Activated CD4-positive, alpha-beta T cell treated with anti-CD3 and anti-CD28 coated beads, Interleukin-2, amount 50 U/mL, for 48 hours (primary cell): ENCODE data around the gene DAPK3.
"Not testable (repeated sequence)": the region's sequence is repeated elsewhere in the genome, so short reads cannot be mapped to it uniquely, and the experiment has no call there.

Experiments used
- DNase-seq, 2 experiments: peaks; one replicate each; pipeline ENCODE4 v3.0.0-alpha.2; 2020

Gene DAPK3

GRCh38 chr19:4000798-4001197 is 29.9 kb upstream of the DAPK3 start:
- not testable (repeated sequence) for DNase-seq

DNA sequence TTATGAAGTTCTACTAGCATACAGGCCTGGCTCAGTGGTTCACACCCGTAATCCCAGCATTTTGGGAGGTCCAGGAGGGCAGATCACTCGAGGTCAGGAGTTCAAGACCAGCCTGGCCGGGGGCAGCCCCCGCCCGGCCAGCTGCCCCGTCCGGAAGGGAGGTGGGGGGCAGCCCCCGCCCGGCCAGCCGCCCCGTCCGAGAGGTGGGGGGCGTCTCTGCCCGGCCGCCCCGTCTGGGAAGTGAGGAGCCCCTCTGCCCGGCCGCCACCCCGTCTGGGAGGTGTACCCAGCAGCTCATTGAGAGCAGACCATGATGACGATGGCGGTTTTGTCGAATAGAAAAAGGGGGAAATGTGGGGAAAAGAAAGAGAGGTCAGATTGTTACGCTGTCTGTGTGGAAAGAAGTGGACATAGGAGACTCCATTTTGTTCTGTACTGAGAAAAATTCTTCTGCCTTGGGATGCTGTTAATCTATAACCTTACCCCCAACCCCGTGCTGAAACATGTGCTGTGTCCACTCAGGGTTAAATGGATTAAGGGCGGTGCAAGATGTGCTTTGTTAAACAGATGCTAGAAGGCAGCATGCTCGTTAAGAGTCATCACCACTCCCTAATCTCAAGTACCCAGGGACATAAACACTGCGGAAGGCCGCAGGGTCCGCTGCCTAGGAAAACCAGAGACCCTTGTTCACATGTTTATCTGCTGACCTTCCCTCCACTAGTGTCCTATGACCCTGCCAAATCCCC is 27.9 kb upstream of the DAPK3 start:
- not testable (repeated sequence) for DNase-seq

- no peak for DNase-seq
These were observed 24.7 kb upstream of the DAPK3 start for GRCh38 chr19:3995607-3996006.

GRCh38 chr19:3990815-3991117 is 19.9 kb upstream of the DAPK3 start:
- no peak for DNase-seq

DNA sequence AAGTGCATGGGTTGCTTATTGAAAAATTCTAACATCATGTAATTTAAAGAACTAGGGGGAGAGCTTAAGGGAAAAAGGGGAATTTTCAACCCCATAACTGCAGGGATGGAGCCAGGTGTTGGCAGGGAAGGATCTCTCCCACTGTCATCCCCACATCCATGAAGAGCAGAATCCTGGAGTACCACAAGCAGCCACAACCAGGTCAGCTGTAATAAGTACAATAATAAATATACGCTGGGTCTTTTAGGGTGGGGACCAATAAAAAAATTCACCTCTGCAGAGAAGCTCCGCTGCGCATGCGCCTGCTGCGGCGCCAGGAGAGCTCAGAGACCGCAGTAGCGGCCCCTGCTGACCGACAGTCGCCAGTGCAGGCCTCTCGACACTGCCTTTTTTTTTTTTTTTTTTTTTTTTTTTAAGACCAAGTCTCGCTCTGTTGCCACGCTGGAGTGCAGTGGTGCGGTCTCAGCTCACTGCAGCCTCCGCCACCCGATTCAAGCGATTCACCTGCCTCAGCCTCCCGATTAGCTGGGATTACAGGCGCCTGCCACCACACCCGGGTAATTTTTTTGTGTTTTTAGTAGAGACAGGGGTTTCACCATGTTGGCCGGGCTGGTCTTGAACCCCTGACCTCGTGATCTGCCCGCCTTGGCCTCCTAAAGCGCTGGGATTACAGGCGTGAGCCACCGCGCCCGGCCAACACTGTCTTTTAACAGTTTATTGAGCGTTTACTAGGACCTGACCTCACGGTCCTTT is 16.9 kb upstream of the DAPK3 start:
- peak; percentile 87 to 88 for DNase-seq

- peak in 1 of 2 experiments; percentile 66 for DNase-seq
These were observed 15.6 kb upstream of the DAPK3 start for GRCh38 chr19:3986260-3987041.

GRCh38 chr19:3985643-3986259 is 14.9 kb upstream of the DAPK3 start:
- DNase-seq = no peak

GRCh38 chr19:3984908-3985642 is 14.2 kb upstream of the DAPK3 start, which contains the start of gene EEF2:
Gene EEF2 (minus strand): TSS chr19:3985463. CDS start chr19:3985380, 83 bp downstream.
- DNase-seq = peak; percentile 87 to 90

DNA sequence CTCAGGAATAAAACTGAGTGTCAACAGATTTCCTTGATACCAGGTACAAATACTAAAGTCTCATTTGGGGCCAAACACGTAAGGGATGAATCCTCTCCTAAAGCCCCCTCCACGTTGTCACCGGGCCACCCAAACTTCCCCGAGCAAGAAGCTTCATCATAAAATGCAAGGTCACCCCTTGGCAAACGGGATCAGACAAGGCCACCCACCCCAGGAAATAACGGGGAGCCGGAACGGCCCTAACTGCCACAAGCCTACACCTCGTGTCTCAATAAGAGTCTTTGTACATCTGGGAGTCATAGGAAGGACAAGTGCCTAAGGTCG is 13.6 kb upstream of the DAPK3 start:
- no peak for DNase-seq

DNA sequence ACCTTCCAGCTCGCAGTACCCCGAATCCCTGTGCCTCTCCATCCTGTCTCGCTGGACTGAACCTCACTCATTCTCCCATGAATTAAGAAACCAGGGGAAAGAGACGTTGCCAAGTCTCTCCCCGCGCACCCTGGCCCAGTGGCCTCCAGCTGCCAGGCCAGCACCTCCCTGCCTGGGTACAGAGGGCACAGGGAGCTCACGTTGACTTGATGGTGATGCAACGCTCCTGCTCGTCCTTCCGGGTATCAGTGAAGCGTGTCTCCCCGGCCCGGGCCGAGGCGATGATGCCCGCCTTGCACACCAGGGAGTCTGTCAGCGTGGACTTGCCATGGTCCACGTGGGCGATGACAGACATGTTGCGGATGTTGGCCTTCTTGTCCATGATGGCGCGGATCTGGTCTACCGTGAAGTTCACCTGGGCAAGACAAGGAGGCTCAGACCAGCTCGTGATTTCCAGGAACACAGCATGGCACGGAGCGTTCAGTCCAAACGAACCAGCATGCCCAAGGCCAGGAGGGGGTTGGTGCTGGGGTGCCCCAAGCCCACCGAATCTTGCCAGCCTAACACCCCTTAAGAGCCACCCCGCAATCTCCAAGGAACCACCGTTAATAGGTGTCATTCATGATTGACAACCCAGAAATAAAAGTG is 13.2 kb upstream of the DAPK3 start:
- DNase-seq = peak in 1 of 2 experiments; percentile 45

GRCh38 chr19:3983542-3983914 is 12.6 kb upstream of the DAPK3 start:
- DNase-seq = no peak

DNA sequence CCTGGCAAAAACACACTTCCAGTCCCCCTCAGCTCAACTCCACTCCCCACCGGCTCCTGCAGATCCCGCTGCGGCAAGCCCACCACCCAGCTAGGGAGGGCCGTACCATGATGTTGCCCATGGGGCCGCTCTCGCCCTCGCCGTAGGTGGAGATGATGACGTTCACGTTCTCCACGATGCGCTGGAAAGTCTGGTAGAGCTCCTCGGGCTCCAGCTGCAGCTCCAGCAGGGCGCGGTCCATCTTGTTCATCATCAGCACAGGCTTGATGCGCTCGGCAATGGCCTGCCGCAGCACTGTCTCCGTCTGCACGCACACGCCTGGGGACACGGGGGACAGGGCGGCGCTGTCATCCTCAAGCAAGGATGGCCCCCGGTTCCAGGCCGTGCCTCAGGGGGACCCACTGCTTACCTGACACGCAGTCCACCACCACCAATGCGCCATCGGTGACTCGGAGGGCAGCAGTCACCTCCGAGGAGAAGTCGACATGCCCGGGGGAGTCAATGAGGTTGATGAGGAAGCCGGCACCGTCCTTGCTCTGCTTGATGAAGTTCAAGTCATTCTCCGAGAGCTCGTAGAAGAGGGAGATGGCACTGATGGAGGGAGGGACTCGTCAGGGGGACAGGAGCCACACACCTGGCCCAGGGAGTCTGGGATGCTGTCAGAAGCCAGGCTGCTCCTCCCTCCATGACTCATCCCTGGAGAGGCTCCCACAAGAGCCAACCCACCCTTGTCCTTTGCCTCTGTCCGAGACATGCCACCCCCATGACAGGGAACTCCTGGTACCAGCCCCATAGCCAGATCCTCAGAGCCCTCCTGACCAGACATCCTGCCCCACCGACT is 12.0 kb upstream of the DAPK3 start:
- DNase-seq = peak in 1 of 2 experiments; percentile 40

- peak in 1 of 2 experiments; percentile 7 for DNase-seq
These were observed 11.1 kb upstream of the DAPK3 start for GRCh38 chr19:3981736-3982681.

DNA sequence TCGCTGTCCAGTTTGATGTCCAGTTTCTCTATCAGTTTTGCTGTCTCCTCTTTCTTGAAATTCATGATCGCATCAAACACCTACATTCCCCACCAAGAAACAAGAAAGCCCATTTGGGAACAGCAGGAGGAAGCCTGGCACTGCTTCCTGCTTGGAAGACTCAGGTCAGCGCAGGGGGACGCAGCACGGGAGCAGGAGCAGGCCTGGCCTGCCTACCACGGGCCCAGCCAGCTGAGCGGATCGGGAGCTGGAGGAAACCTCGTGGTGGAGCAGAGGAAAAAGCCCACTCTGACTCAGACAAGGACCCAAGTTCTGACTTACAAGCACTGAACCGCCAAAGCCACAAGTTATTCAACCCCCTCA is 10.5 kb upstream of the DAPK3 start:
- no peak for DNase-seq

DNA sequence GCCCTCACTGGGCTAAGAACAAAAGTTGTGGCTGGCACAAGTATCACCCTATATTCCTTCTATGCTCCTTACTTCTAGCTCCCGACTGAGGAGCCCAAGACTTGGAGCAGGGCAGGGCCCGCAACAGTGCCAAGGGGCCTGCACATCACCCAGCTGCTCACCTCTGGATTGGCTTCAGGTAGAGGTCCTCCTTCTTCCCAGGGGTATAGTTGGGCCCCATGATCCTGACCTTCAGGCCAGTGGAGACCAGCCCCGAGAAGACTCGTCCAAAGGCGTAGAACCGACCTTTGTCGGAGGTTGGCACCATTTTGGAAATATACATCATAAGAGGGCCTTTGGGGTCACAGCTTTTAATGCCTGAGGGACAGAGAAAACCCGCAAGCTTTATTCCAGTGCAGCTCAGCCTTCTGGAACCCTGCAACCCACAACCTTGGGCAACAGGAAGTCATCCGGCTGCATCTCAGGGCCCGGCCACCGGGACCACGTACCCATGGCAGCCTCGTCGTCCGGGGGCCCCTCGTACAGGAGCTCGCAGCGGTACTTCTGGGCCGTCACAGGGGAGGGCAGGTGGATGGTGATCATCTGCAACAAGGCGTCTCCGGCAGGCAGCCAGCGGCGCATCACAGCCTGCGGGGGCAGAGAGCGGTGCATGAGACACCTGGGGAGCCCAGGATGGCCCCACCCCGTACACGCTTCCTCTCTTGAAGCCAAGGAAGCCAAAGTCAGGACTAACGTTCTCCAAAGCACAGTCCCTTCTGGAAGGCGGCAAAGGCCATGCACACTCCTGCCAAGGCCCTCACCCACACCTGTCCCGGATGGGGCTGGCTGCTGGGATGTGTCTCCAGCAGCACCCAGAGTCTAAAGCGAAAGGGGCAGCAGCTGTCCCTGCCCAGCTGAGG is 9.7 kb upstream of the DAPK3 start:
- DNase-seq = peak in 1 of 2 experiments; percentile 12

DNA sequence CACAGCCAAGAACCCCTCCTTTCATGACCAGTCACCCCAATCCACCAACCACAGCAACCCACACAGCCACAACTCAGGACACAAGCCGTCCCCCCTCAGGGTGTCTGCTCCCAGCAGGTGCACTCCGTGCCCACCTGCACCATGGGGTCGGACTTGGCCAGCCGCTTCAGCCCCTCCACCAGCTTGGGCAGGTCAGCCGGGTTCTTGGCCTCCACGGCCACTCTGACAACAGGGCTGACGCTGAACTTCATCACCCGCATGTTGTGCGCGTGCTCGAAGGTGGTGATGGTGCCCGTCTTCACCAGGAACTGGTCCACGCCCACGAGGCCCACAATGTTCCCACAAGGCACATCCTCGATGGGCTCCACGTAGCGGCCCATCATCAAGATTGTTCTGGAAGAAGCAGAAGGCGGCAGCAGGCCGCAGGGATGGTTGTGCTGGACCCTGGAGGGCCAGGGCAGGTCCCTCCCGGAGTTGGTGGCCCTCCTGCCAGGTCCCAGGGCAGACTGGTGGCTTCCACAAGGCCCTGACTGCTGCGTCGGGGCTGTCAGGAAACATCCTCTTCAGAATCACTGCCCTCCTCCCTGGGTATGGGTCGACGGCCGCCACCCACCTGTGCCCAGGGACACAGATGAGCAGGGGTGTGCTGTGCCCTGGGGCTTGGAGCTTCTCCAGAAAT is 8.9 kb upstream of the DAPK3 start:
- DNase-seq = no peak

GRCh38 chr19:3979289-3979673 is 8.4 kb upstream of the DAPK3 start:
- peak in 1 of 2 experiments; percentile 10 for DNase-seq

DNA sequence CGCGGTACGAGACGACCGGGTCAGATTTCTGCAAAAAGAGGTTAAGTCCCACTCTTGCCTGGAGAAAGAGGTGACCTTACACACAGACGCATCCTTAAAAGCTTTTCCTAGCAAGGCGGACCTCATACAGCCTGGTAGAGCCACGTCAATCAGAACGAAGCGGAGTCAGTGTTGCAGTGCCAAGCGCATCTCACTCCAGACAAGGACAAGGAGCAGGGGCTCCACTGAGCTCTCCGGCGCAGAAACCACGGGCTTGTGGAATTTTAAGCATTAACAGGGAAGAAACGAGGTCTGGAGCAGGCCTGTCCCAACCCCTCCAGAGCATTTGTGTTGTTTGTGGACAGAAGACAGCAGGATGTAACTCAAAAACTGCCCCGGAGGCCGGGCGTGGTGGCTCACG is 7.2 kb upstream of the DAPK3 start:
- DNase-seq = no peak
